Stomach (tissue), 4 donors: ENCODE results near the gene NALCN.

Source experiments
- EP300 ChIP-seq: sonication (generic); formaldehyde crosslinking; IDR thresholded peaks from one replicate; pipeline ENCODE4 v1.6.1; 2017; ENCODE audit warnings: antibody characterized with exemption
- POLR2A ChIP-seq, 4 donors: fragments of 450-650 bp; IDR thresholded peaks; one replicate each; pipeline ENCODE4 v1.6.1; 2016; ENCODE audit warnings: antibody characterized with exemption in 4 of 4, control low read depth in 2 of 4, mild to moderate bottlenecking in 1 of 4, moderate library complexity in 1 of 4
- POLR2AphosphoS5 ChIP-seq, 3 donors: sonication (generic); formaldehyde crosslinking; IDR thresholded peaks; one replicate each; pipeline ENCODE4 v1.6.1; 2016; ENCODE audit warnings: antibody characterized with exemption in 3 of 3
- TF ChIP-seq, protein P1 (sequence below), 7 experiments: fragments of 450-650 bp in 4 of 7; fragments of 200-600 bp in 3 of 7; sonication (generic) in 3 of 7; IDR thresholded peaks; one replicate each; pipeline ENCODE4 v1.5.1; 2016 to 2019; ENCODE audit warnings: antibody characterized with exemption in 7 of 7, control low read depth in 2 of 7, mild to moderate bottlenecking in 1 of 7

DNA sequence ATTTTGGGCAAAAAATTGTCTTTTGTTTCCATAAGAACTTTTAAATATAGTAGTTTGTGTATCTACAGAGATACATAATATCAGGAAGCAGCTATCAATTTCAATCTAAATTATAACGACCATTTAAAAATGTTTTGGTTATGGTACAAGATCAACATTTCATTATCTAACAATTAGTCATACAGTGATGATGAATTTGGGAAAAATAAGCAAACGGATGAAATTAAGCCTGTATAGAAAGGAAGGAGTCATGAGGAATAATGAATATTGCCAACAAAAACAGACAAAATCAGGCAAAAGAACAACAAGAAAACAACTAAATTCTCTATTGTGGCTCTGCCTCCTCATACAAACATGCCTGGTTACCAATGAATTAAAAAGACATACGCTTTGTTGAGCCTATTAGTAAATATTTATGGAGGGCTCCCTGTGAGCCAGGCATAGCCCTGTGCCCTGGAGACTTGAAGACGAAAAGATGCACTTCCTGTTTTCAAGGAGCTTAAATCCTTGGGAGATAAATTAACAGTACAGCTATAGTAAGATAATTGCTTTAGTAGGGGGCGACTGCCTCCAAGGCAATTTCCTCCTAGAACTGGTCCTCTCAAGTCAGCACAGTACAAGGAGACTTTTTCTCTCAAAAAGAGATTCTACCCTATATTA, 73.0 kb downstream of the NALCN start:
- TF ChIP-seq, protein P1, sequence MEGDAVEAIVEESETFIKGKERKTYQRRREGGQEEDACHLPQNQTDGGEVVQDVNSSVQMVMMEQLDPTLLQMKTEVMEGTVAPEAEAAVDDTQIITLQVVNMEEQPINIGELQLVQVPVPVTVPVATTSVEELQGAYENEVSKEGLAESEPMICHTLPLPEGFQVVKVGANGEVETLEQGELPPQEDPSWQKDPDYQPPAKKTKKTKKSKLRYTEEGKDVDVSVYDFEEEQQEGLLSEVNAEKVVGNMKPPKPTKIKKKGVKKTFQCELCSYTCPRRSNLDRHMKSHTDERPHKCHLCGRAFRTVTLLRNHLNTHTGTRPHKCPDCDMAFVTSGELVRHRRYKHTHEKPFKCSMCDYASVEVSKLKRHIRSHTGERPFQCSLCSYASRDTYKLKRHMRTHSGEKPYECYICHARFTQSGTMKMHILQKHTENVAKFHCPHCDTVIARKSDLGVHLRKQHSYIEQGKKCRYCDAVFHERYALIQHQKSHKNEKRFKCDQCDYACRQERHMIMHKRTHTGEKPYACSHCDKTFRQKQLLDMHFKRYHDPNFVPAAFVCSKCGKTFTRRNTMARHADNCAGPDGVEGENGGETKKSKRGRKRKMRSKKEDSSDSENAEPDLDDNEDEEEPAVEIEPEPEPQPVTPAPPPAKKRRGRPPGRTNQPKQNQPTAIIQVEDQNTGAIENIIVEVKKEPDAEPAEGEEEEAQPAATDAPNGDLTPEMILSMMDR (IDR thresholded peaks at IDR 0.05): no peak
- TF ChIP-seq POLR2A (IDR thresholded peaks at IDR 0.05) (no peak), EP300 (no peak), POLR2AphosphoS5 (IDR thresholded peaks at IDR 0.05) (no peak)
